Fibroblast of skin of right biceps (primary cell): ENCODE data around the gene FRY.

Source experiments
- DNase-seq: peaks from one replicate; pipeline ENCODE4 v3.0.0-alpha.2; 2013

FRY gene

GRCh38 chr13:32017474-32017873 is 14.1 kb upstream of the FRY start:
- DNase-seq = no peak

GRCh38 chr13:32019612-32020233 is 11.9 kb upstream of the FRY start:
- peak; percentile 65 for DNase-seq

- DNase-seq = no peak
These were observed 9.8 kb upstream of the FRY start for GRCh38 chr13:32021785-32022184.

- DNase-seq = no peak
These were observed 9.3 kb upstream of the FRY start for GRCh38 chr13:32022311-32022710.

- DNase-seq = no peak
These were observed 8.5 kb upstream of the FRY start for GRCh38 chr13:32023096-32023495.

GRCh38 chr13:32023698-32024097 is 7.9 kb upstream of the FRY start:
- no peak for DNase-seq

- DNase-seq = no peak
These were observed 6.8 kb upstream of the FRY start for GRCh38 chr13:32024750-32025149.

- no peak for DNase-seq
These were observed 5.8 kb upstream of the FRY start for GRCh38 chr13:32025730-32026129.

GRCh38 chr13:32026623-32027022 is 5.0 kb upstream of the FRY start:
- no peak for DNase-seq

GRCh38 chr13:32028711-32029110 is 2.9 kb upstream of the FRY start:
- DNase-seq = no peak

GRCh38 chr13:32029684-32030083 is 1.9 kb upstream of the FRY start:
- no peak for DNase-seq

GRCh38 chr13:32031815-32032370 is 319 bp downstream of the FRY start:
- DNase-seq = no peak

GRCh38 chr13:32032759-32033158 is 1.2 kb downstream of the FRY start:
- DNase-seq = no peak

- no peak for DNase-seq
These were observed 2.2 kb downstream of the FRY start for GRCh38 chr13:32033744-32034143.

GRCh38 chr13:32035716-32036115 is 4.1 kb downstream of the FRY start:
- no peak for DNase-seq

- no peak for DNase-seq
These were observed 4.6 kb downstream of the FRY start for GRCh38 chr13:32036126-32036695.

- DNase-seq = no peak
These were observed 5.2 kb downstream of the FRY start for GRCh38 chr13:32036757-32037156.

- no peak for DNase-seq
These were observed 5.9 kb downstream of the FRY start for GRCh38 chr13:32037471-32037870.

GRCh38 chr13:32038343-32038742 is 6.8 kb downstream of the FRY start:
- DNase-seq = no peak

GRCh38 chr13:32039056-32039455 is 7.5 kb downstream of the FRY start:
- DNase-seq = no peak

- DNase-seq = no peak
These were observed 8.0 kb downstream of the FRY start for GRCh38 chr13:32039528-32039927.

GRCh38 chr13:32040052-32040642 is 8.6 kb downstream of the FRY start:
- DNase-seq = no peak

GRCh38 chr13:32040689-32041088 is 9.1 kb downstream of the FRY start:
- DNase-seq = no peak

- DNase-seq = no peak
These were observed 9.9 kb downstream of the FRY start for GRCh38 chr13:32041429-32041828.

GRCh38 chr13:32042551-32042950 is 11.0 kb downstream of the FRY start:
- DNase-seq = no peak
